ENCODE measurements around the gene SLC5A1.
"Not testable (repeated sequence)": the region's sequence is repeated elsewhere in the genome, so short reads cannot be mapped to it uniquely, and the experiment has no call there.

SLC5A1 gene

DNA sequence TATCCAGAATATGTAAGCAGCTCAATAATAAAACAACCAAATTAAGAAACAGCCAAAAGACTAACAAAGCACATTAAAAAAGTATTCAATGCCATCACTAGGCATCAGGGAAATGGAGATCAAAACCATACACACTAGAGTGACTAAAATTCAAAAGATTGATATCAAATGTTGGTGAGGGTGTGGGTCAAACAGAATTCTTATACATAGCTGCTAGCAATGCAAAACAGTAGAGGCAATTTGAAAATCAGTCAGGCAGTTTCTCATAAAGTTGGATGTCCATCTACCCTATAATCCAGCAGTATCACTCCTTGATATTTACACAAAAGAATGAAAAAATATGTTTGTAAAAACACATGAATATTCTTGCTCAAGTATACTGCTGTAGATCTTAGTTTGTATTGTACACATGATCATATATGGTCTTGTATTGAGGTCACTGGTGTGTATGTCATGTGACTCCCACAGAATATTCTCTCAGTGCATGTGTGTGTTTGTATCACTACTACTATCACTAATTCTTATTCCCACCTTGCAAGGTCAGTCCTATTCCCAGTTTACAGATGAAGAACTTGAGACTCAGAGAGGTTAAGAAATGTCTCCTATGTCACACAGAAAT, 54.9 kb downstream of the SLC5A1 start:
- no peak for DNase-seq

DNA sequence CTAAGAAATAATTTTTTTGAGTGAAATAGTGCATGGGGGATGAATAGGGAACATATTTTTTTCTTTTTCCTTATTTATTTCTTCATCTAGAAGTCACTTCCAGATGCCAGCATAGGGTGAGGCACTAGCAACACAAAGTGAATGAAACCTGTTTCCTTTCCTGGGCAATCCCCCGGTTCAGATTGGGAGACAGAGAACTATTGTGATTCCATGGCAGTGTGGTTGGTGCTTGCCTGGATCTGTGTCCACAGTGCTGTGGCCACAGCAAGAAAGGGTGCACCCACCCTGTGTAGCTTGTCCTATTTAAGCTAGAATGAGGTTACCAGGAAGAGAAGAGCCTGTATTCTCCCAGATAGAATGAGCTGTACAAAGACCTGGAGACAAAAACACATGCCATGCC, 57.6 kb downstream of the SLC5A1 start:
- no peak for DNase-seq

- DNase-seq = no peak
Observed at GRCh38 chr22:32103658-32104315, 60.7 kb downstream of the SLC5A1 start.

DNA sequence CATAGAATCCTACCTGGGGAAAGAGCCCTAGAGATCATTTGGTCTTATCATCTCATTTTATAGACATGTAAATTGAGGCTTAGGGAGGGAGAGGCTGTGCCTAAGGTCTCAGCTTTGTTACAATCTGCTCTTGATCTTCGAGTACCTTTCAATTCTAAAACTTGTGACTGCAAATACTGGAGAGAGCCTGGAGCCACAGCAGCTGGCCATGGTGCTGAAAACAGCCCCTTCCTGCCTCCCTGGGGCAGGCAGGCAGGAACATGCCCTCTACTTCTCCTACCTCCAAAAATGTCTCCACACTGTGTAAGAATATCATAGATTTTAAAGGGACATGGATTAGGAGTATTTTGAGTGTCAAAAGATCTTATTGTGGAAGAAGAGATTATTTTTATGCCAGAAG, 63.9 kb downstream of the SLC5A1 start:
- peak; percentile 23 for DNase-seq

GRCh38 chr22:32112380-32112779, 69.3 kb downstream of the SLC5A1 start:
- no peak for DNase-seq

DNA sequence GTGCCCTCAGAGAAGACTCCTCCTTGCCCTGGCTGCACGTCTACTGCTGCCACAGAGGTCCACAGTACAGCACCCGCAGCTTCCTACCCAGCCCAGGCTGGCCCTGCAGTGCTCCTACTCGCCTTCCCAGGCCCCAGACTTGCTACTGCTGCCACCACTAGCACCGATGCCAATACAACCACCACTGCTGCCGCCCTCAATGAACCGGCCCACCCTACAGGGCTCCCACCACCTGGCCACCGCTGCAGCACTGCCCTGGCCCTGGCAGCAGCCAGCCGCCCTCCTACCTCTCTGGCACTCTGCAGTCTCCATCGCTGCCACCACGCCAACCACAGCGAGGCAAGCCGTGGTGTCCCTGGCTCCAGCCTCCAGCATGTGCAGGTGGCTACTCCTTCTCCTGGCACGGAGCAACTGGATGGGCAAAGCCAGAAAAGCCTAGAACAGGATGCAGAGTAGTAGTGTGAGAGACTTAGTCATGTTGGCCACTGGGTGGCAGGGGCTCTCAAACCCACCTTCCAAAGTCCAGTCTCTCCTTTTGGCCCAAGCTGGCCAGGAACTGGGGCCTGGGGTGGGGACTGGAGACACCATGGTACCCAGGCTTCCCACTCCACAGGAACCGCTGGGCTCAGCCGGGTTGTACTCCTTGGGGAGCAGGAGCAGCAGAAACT, 76.6 kb downstream of the SLC5A1 start:
- DNase-seq = no peak

- DNase-seq = no peak
Observed at GRCh38 chr22:32120603-32121002, 77.5 kb downstream of the SLC5A1 start.

- DNase-seq = no peak
Observed at GRCh38 chr22:32122899-32123298, 79.8 kb downstream of the SLC5A1 start.

DNA sequence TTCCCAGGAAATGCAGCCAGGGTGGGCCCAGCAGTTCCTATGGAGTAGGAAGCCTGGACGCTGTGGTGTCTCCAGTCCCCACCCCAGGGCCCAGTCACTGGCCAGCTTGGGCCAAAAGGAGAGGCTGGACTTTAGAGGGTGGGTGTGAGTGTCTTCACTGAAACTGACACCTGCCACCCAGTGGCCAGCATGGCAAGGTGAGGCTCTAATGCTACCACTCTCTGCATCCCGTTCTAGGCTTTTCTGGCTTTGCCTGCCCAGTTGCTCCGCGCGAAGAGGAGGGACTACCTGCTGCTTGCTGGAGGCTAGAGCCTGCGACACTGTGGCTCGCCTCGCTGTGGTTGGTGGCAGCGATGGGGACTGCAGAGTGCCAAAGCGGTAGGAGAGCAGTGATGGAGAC, 80.6 kb downstream of the SLC5A1 start:
- DNase-seq = no peak

DNA sequence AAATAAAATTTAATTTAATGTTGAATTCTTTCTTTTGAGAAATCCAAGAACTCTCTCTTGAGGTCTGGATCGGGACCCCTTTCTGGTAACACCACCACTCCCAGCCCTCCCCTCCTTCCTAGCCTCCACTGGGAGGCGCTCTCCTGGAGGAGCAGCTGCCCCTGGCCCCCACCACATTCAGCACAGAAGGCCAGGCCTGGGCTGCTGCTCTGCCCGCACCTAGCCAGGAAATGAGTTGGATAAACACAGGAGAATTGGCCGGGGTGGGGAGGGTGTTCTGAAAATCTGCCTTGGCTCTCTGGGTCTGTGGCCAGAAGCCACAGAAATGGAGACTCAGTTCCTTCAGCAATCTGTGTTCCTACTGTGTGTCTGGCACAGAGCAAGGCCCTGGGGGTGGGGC, 84.8 kb downstream of the SLC5A1 start:
- no peak for DNase-seq

- DNase-seq = no peak
Observed at GRCh38 chr22:32130464-32130863, 87.4 kb downstream of the SLC5A1 start.

DNA sequence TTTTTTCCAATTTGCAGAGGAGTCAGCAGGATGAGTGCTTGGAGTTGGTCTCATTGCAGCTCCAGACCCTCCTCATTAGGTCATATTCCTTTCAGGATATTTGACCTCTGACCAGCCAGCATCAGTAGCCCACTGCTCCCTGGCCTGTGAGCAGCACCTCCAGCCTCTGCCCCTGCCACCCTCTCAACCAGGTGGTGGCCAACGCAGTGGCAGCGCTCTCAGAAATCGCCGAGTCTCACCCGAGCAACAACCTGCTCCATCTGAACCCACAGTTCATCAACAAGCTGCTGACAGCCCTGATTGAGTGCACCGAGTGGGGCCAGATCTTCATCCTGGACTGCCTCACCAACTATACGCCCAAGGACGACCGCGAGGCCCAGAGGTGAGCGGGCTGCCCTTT, 89.1 kb downstream of the SLC5A1 start:
- no peak for DNase-seq

GRCh38 chr22:32132783-32133182, 89.7 kb downstream of the SLC5A1 start:
- no peak for DNase-seq

DNA sequence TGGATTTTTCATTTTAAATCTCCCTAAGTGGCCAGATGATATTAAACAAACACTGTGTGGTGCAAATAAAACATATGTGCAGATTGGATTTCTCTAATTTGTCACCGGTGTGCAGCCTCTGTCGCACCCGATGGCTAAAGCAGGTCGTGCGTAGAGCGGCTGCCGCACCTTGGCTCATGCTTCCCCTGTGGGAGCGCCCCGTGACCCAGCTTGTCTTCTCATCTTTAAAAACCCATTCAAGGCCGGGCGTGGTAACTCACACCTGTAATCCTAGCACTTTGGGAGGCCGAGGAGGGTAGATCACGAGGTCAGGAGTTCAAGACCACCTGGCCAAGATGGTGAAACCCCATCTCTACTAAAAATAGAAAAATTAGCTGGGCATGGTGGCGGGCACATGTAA, 91.7 kb downstream of the SLC5A1 start:
- not testable (repeated sequence) for DNase-seq

DNA sequence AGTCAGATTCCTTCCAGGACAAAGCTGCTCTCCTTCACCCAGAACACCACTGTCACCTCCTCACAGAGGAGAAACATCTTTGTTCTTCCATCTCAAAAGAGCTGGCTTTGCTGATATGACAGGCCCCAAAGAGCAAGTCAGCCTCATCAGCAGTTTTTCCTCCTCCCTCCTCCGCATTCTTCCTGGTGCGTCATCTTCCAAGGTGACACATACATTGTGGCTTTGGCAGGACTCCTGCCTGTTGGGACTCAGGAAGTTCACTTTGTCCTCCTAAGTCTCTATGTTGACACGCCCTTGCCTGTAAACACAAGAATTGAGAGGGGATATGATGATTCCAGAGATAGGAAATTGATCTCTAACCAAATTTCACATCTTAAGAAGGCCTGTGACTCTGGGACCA, 92.9 kb downstream of the SLC5A1 start:
- not testable (repeated sequence) for DNase-seq

GRCh38 chr22:32136881-32137280, 93.8 kb downstream of the SLC5A1 start:
- not testable (repeated sequence) for DNase-seq

DNA sequence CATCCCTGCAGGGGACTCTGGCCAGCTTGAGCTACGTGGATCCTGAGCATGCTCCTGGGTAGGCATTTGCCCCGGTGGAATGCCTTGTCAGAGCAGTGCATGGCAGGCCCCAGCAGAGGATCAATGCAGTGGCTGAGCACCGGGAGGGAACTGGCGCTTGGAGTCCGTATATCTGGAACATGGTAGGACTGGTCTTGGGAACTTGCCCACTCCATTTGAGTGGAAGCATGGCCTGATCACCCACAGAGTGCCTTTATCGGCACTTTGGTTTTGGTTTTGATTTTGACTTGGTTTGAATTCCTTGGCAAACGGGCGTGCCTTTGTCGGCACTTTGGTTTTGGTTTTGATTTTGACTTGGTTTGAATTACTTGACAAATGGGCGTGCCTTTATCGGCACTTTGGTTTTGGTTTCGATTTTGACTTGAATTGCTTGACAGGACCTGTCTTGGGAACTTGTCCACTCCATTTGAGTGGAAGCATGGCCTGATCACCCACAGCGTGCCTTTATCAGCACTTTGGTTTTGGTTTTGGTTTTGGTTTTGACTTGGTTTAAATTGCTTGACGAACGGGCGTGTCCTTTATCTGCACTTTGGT, 94.8 kb downstream of the SLC5A1 start:
- DNase-seq = peak; percentile 87

GRCh38 chr22:32138576-32138975, 95.5 kb downstream of the SLC5A1 start:
- not testable (repeated sequence) for DNase-seq

- DNase-seq = not testable (repeated sequence)
Observed at GRCh38 chr22:32140688-32141087, 97.6 kb downstream of the SLC5A1 start.

DNA sequence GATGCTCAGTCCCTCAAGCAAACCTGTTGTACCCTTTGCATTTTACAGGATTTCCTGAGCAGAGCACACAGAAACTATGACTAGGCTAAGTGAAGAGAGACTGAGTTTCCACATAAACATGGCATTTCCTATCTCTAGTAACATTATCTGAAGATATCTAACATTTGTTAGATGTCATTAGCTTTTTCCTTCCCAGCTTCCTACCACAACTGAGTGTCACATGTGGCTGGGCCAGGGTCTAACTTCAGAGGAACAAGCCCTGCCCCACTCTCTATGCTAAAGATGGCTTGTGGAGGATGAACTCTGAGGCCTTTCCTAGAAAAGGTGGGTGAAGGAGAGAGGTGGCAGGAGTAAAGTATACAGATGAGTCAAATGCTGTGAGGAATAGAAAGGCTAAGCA, 99.5 kb downstream of the SLC5A1 start:
- no peak for DNase-seq

GRCh38 chr22:32144496-32145274, 101.6 kb downstream of the SLC5A1 start:
- DNase-seq = peak; percentile 66

- not testable (repeated sequence) for DNase-seq
Observed at GRCh38 chr22:32147128-32147527, 104.1 kb downstream of the SLC5A1 start.

DNA sequence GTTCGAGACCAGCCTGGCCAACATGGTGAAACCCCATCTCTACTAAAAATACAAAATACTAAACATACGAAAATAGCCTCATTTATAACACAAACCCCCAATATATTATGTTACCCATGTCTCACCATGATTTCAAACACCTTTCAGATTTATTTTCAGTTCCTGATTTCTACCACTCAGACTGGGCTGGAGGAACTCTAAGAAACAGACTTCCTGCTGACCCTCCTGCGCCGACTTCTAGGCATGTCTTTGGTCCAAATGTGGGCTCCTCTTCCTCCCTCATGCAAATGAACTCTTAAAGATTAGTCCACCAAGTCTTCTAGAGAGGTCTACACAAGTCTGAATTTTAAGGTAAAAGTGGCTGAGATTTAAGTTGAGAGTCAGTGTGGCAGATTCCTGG, 105.3 kb downstream of the SLC5A1 start:
- not testable (repeated sequence) for DNase-seq
